Vagina (tissue), 2 donors: ENCODE results near the gene ADRM1.

Source experiments
- CTCF ChIP-seq, 3 experiments: fragments of 450-650 bp in 2 of 3; fragments of 200-600 bp in 1 of 3; sonication (generic) in 1 of 3; IDR thresholded peaks; one replicate each; pipeline ENCODE4 v1.5.1; 2017 to 2019; ENCODE audit warnings: antibody characterized with exemption in 3 of 3, mild to moderate bottlenecking in 2 of 3, moderate library complexity in 2 of 3
- POLR2A ChIP-seq, 2 donors: fragments of 450-650 bp; IDR thresholded peaks; one replicate each; pipeline ENCODE4 v1.6.1; 2017; ENCODE audit warnings: antibody characterized with exemption in 2 of 2, mild to moderate bottlenecking in 2 of 2, moderate library complexity in 2 of 2
- POLR2AphosphoS5 ChIP-seq, 2 donors: sonication (generic); formaldehyde crosslinking; IDR thresholded peaks; one replicate each; pipeline ENCODE4 v1.9.0; 2017; ENCODE audit warnings: antibody characterized with exemption in 2 of 2, mild to moderate bottlenecking in 2 of 2, low read depth in 1 of 2; ENCODE audit not compliant: insufficient read depth in 1 of 2

DNA sequence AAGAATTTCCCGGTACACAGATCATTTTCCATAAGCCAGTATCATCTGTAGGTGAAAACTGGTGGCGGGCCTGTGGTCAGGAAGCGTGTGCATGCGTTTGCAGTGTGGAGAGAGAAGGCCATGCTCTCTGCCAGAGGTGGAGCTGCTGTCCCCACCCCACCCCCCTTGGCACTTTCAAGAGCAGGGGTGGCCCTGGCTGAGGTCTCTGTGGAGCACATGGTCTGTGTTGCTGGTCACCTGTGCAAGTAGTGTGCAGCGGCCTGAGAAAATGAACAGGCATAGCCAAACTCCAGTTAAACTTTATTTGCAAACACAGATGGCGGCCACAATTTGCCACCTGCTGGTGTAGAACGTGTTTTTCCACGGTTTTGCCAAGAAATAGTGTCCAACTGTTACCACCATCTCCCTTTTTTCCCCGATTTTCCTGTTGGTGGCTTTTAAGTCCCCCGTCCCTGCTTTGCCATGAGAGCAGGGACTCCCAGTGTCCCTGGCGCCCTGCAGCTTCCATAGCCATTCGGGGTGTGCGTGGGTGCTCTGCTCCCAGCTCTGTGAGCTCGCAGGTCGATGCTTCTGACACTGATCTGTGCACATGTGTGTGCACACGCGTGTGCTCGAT, 2.5 kb downstream of the ADRM1 start:
- TF ChIP-seq CTCF (IDR thresholded peaks at IDR 0.05) (no peak), POLR2AphosphoS5 (IDR thresholded peaks at IDR 0.05; ENCODE audit: insufficient read depth in 1 of 2, low read depth in 1 of 2) (no peak), POLR2A (IDR thresholded peaks at IDR 0.05) (no peak)
